ENCODE measurements around the gene ZNF646. TPM values are rescaled to one million over a fixed set of nuclear protein-coding genes. Genes with fewer than 3 reads are reported as not detected.

ZNF646 gene
- total and polyA plus RNA-seq, 2 of the 13 experiments (the other 11 are each of a cell fraction or from before 2014, with no cell fraction given): 3.4 to 10.9 TPM

- TF ChIP-seq E2F2 (CRISPR knock-in tag; IDR thresholded peaks at IDR 0.05; ENCODE audit: borderline replicate concordance) (peak; percentile 96; the same call in 1 of the 2 replicates), MEF2D (CRISPR knock-in tag; IDR thresholded peaks at IDR 0.05) (peak; percentile 94), ELK4 (CRISPR knock-in tag; IDR thresholded peaks at IDR 0.05; ENCODE audit: borderline replicate concordance) (no peak), PCBP1 (IDR thresholded peaks at IDR 0.05; ENCODE audit: borderline replicate concordance, low read depth, low read length) (no peak), MTA3 (CRISPR knock-in tag; IDR thresholded peaks at IDR 0.05) (no peak), YY1 (IDR thresholded peaks at IDR 0.05; ENCODE audit: insufficient read depth, insufficient replicate concordance, low read depth, low read length) (peak; percentile 57), ZNF496 (CRISPR knock-in tag; IDR thresholded peaks at IDR 0.05; ENCODE audit: insufficient replicate concordance) (no peak), ZNF205 (CRISPR knock-in tag; IDR thresholded peaks at IDR 0.05) (peak; percentile 96), RXRB (CRISPR knock-in tag; IDR thresholded peaks at IDR 0.05; ENCODE audit: borderline replicate concordance) (peak; percentile 100), ZNF430 (CRISPR knock-in tag; IDR thresholded peaks at IDR 0.05) (peak; percentile 95; the same call in 1 of the 2 replicates), STAG1 (CRISPR knock-in tag; IDR thresholded peaks at IDR 0.05) (peak; percentile 67), RXRA (CRISPR knock-in tag; IDR thresholded peaks at IDR 0.05) (peak; percentile 100), ZNF704 (CRISPR knock-in tag; IDR thresholded peaks at IDR 0.05; ENCODE audit: borderline replicate concordance) (peak; percentile 97), DR1 (CRISPR knock-in tag; IDR thresholded peaks at IDR 0.05) (peak; percentile 63), KDM5B (CRISPR knock-in tag; IDR thresholded peaks at IDR 0.05; ENCODE audit: borderline replicate concordance) (peak; percentile 98), AGO1 (IDR thresholded peaks at IDR 0.05; ENCODE audit: low read depth, low read length, poor library complexity, severe bottlenecking) (peak; percentile 58), ZNF331 (CRISPR knock-in tag; IDR thresholded peaks at IDR 0.05) (peak; percentile 98), MIXL1 (CRISPR knock-in tag; IDR thresholded peaks at IDR 0.05) (peak; percentile 86), NR3C1 (CRISPR knock-in tag; IDR thresholded peaks at IDR 0.05) (no peak), RBM22 (optimal IDR thresholded peaks at IDR 0.05; ENCODE audit: low read length) (no peak), JUND (CRISPR knock-in tag; IDR thresholded peaks at IDR 0.05) (peak; percentile 59), RBFOX2 (IDR thresholded peaks at IDR 0.05; ENCODE audit: low read depth, low read length) (peak; percentile 92), POGZ (CRISPR knock-in tag; IDR thresholded peaks at IDR 0.05) (peak; percentile 88), ZNF276 (CRISPR knock-in tag; IDR thresholded peaks at IDR 0.05; ENCODE audit: low read depth) (0 out of 2 replicates have a peak, but pooled peaks have one; percentile 67), NFKB2 (CRISPR knock-in tag; IDR thresholded peaks at IDR 0.05; ENCODE audit: borderline replicate concordance) (peak; percentile 98), PHF8 (CRISPR knock-in tag; IDR thresholded peaks at IDR 0.05) (peak; percentile 79), ZFP1 (CRISPR knock-in tag; IDR thresholded peaks at IDR 0.05) (peak; percentile 78; the same call in 1 of the 2 replicates)
Observed at GRCh38 chr16:31105677-31106213, 31.5 kb downstream of the ZNF646 start (continued).
